Measurements from ENCODE around the gene DTX1.
"Not testable (repeated sequence)": the region's sequence is repeated elsewhere in the genome, so short reads cannot be mapped to it uniquely, and the experiment has no call there.

The DTX1 gene

DNA sequence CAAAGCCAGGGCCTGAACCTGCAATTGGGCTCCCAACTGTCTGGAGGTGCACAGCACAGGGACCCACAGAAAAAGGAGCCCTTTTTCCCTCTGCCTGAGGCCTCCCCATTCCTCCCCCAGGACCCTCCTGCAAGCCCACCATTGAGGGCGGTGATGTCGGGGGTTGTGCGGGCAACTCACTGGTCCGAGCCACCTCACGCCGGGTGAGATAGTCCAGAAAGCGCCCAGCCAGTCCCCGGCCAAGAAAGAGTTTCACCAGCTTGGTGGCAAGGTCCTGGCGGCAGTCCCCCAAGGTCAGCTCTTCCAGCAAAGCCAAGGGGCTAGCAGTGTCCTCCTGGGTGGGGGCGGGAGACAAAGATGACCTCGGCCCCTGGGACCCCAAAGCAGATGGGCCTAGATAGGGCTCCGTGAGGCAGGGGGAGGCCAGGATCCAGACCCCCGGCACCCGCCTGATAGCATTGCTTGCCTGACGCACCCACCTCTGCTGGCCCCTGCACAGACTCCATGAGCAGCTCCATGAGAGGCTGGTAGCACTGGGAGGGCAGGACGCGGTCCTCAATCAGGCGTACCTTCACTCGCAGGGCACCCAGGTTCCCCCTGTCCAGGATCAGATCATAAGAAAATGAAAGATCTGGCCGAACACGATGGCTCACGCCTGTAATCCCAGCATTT, 59.1 kb downstream of the DTX1 start:
- no peak for DNase-seq (ENCODE audit: low spot score)

DNA sequence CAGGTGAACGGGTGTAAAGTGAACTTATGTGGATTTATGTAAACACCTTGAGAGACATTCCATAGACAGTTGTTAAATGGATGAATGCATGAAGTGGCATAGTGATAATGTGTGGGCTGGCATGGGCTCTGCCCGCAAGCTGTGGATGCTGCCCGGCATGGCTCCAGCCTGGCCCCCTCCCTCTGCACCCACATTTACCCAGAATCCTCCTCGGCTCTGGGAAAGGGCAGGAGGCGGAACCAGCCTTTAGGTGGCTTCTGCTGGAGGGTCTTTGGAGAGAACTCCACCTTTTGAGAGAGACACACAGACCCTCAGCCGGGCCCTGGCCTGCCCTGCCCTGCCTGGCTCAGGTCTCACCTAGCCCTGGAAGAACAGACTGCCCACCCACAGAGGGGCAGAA, 60.3 kb downstream of the DTX1 start:
- no peak for DNase-seq (ENCODE audit: low spot score)

DNA sequence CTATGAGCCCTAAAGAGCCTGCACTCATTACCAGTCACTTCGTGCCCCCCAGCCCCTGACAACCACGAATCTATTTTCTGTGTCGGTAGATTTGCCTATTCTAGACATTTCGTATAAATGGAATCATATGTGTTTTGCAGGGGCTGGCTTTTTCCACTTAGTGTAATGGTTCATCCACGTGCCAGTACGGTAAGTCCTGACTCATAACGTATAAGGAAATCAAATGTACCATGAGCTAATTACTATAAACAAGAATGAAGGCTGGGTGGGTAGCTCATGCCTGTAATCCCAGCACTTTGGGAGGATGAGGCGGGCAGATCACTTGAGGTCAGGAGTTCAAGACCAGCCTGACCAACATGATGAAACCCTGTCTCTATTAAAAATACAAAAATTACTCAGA, 61.2 kb downstream of the DTX1 start:
- DNase-seq (ENCODE audit: low spot score): not testable (repeated sequence)

DNA sequence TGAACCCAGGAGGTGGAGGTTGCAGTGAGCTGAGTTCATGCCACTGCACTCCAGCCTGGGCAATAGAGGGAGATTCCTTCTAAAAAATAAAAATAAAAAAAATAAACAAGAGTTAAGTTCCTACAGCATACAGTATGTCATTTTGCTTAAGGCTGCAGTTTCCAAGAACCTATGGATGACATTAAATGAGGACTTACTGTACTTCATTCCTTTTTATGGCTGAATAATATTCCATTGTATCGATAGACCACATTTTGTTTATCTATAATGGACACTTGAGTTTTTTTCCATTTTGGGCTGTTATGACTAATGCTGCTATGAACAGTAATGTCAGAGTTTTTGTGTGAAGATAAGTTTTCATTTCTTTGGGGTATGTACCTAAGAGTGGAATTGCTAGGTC, 61.6 kb downstream of the DTX1 start:
- DNase-seq (ENCODE audit: low spot score): no peak

DNA sequence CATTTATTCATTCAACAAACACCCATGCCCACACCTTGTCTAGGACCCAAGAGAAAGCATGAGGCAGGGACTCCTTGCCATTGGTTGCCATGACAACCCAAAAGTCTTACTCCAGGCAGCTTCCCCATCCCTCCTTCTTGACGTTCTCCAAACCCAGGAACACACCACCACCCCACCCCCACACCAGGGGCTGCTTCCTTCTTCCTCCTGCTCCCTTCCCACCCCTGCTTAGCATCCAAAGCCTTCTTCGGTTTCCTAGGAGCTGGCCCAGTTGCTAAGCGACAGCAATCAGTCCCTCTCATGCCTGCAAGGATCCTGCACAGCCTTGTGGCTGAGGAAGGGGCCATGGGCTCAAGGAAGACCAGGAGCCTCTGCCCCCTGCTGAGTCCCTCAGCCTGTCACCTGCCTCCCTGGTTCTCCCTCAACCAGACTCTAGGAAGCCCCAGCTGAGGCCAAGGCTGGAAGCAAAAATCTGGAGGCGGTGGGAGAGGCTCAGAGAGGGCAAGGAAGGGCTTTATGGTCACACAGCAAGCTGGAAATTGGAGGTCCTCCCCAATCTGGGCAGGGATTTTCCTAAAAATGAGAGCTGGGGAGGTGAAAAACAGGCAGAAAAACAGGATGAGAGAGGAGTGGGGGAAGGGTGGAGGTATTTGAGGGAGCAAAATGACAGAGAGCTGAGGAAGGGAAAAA, 63.6 kb downstream of the DTX1 start:
- DNase-seq (ENCODE audit: low spot score): no peak

DNA sequence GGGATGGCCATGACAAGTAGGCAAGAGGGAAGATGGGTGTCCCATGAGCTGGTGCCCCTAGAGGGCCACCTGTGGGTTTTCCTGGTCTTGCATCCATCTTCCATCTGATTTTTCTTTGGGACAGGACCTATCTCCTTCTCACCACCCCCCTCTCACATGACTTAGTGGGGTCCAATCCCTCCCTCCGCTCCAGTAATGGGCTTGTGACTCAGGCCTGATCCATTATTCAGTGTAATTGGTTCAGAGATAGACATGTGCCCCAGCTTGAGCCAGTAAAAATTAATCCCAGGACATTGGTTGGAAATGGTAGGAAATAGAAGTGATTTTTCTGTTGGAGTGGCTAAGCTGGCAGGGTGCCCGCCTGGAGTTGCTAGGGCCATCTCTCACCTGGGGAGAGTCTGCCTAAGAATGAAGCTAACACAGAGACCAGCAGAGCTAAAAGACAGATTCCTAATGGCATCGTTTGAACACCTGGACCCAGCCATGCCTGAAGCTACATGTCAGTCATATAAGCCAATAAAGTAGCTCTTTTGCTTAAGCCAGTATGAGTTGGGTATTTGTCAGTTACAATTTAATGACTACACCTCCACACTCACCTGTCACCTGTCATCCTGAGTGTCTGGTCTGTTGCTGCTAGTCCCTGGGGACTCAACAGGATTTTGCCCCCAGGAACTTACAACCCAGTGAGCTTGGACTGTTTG, 64.3 kb downstream of the DTX1 start:
- DNase-seq (ENCODE audit: low spot score): peak; percentile 48

DNA sequence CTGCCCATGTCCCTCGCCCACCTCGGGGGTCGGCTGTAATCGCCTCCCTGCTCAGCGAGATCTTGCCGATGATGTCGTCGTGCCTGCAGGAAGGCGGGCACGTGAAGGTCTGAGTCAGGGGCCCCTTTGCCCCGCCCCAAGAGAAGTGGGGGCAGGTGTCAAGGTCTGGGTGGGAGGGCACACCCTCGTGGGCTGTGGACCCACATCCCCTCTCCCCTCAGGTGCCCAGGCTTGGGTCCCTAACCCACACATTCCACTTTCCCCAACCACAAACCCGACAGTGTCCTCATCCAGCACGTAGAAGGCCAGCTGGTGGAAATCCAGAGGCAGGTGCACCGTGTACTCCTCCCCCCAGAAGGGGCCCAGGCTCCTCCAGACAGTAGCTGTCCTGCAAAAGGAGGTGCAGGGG, 71.3 kb downstream of the DTX1 start:
- no peak for DNase-seq (ENCODE audit: low spot score)

DNA sequence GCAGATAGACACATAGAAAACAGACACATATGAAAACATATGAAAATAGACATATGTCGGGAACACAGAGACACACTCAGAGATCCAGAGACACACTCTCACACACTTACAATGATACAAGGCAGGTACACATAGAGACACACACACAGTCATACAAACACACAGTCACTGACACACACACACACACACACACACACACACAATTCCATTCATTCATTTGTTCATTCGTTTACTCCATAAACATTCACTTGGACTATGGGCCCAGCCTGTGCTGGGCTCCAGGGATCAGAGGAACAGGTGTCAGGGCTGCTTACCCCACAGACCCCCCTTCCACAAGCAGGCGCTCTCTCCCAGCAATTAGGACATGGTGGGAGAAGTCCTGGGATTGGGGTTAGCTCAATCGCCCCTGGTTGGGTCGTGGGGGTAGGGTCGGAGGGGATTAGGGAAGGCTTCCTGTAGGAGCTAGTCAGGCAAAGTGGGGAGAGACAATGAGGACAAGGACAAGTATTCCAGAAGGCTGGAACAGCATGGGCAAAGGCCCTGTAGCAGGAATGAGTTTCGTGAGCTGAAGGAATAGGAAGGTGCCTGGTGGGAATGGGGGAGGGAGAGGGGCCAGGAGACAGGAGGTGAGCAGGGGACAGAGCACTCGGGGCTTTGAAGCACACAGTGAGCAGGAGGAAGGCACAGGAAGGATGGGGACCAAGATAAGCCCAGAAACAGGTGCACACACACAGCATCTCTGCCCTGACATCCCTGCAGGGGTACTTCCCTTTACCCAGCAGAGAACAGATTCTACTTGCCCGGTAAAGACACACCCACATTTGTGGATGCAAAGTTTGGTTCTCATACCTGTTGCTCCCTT, 72.5 kb downstream of the DTX1 start:
- DNase-seq (ENCODE audit: low spot score): peak; percentile 86

DNA sequence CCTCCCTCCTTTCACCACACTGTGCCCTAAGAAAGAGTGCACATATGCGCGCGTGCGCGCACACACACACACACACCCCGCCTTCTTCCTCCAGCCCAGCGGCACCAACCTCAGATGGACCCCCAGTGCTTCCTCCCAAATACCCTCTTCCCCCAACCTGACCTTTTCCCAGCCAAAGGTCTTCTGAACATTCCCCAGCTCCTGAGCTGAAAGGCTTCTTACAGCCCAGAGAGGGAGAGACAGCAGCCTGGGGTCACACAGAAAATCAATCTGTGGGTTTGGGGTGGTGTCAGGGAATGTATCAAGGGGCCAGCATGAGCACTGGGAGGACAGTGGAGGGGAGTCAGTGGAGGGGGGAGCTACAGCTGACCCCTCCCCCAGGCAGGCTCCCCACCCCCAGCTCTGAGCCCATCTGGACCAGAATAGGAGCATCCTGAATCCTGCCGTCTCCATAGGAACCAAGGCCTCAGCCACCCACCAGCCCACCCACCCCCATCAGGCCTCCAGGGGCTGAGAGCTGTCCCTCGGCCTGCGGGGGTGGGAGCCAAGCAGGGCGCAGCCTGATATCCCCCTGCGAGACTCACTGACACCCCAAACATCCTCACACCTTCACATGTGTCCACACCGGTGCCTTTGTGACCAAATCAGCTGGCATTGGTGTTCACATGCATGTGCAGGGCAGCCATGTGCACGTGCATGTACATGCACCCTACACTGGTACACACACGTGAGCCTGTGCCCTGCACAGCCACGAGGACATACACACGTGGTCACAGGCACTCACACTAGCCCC, 73.3 kb downstream of the DTX1 start:
- DNase-seq (ENCODE audit: low spot score): peak; percentile 34

DNA sequence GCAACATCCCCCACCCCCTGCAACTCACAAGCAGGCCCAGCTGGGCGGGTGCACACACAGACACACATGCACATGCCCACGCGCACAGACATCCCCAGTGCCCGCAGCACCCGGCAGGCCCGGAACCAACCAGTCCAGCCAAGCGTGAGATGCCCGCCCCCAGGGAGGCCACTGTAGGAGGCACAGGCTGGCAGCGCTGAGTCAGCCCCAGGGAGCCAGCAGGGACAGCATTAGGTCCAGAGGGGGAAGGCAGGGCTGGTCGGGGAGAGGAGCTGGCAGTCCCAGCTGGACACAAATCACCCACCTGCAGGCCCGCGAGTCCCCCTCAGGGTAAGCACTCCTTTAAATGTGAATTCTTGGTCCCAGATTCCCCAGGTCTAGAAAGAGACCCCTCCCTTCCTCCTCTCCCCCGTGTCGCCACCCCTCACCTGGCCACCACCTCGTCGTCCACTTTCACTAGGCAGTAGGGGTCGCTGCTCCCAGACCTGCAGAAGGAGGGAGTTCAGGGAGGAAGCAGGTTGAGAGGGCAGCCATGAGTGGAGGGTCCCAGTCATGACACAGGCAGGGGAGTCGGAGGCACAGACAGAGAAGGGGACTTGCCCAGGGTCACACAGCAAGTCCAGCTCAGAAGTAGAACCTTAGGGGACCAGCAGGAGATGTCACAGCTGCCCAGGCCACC, 74.1 kb downstream of the DTX1 start:
- DNase-seq (ENCODE audit: low spot score): peak; percentile 87

DNA sequence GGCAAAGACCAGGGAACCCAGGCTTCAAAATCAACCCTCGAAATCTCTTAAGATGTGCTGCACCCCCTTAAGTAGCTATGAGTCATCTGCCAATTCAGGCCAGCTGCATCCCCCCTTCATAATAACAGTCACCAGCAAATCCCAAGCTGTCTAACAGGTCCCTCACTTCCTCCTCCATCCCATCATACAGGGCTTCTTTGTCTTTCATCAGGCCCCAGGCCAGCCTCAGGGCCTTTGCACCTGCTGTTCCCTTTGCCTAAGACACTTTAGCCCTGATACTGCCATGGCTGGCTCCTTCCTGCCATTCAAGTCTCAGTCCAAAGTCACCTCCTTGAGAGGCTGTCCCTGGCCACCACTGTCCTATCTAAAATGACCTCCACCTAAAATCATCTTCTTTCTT, 75.0 kb downstream of the DTX1 start:
- DNase-seq (ENCODE audit: low spot score): no peak

DNA sequence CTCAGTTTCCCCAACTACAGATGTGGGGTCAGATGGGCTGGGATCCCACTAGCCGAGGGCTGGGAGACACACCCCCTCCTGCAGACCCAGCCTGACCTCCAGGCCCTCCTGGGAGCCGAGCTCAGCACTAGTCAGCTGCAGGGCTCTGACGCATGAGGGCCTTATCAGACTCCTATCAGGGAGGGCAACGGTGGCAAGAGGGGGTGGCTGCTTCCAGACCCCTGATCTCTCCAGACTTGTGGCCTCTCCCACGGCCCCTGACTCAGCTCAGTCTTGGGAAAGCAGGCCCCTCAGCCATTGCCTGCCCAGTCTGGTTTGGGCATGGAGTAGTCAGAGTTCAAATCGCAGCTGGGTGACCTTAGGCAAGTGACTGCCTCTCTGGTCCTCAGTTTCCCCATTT, 76.5 kb downstream of the DTX1 start:
- no peak for DNase-seq (ENCODE audit: low spot score)

DNA sequence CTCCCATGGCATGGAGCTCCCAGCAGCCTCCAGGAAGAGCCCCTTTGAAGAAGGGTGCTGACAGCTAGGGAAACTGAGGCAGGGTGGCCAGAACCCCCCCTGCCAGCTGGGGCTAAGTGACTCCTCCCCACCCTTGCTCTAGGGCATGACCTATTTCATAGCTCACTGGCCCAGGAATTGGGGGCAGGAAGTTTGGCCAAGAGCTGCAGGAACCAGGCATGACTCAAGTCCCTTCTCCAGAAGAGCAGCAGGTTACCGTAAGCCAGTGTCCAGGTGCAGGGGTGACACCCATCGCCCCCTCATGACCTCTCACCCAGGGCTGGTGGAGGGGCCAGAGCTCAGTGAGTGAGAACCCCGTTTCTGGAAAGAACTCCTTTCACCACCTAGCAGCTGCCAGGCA, 77.1 kb downstream of the DTX1 start:
- no peak for DNase-seq (ENCODE audit: low spot score)

DNA sequence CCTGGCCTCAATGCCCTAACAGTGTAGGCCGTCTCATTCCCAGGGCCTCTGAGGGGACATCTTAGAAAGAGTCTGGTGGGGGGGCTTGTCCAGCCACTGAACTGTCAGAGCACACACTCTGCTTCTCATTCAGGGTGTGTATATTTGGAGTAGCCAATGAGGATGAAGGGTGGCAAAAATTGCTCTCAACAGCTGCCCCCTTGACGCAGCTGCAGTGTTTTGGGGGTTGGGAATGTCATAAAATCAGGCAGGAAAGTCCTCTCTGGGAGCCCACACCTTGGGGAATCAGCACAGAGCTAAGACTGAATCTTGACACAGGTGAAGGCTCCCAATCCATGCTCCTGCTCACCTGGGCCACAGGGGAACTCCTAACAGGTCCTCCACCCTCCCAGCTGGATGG, 77.5 kb downstream of the DTX1 start:
- DNase-seq (ENCODE audit: low spot score): no peak

DNA sequence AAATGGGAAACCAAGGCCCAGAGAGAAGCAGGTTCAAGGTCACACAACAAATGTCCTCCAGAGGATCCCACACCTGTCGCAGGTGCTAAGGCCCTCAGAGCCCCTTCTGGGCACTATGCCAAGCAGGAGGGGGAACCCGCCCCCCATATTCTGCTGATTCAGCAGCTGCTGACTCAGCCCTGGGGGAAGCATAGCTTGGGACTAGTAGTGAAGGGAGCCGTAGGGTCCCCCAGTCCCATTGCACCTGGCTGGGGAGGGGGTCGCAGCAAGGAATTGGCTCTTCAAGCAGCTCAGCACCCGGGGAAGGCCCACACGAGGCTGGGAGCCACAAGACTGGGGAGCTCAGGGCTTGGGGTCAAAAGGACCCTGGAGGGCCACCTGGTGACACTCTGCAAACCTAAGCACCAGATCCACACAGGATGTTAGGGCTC, 78.0 kb downstream of the DTX1 start:
- DNase-seq (ENCODE audit: low spot score): no peak

DNA sequence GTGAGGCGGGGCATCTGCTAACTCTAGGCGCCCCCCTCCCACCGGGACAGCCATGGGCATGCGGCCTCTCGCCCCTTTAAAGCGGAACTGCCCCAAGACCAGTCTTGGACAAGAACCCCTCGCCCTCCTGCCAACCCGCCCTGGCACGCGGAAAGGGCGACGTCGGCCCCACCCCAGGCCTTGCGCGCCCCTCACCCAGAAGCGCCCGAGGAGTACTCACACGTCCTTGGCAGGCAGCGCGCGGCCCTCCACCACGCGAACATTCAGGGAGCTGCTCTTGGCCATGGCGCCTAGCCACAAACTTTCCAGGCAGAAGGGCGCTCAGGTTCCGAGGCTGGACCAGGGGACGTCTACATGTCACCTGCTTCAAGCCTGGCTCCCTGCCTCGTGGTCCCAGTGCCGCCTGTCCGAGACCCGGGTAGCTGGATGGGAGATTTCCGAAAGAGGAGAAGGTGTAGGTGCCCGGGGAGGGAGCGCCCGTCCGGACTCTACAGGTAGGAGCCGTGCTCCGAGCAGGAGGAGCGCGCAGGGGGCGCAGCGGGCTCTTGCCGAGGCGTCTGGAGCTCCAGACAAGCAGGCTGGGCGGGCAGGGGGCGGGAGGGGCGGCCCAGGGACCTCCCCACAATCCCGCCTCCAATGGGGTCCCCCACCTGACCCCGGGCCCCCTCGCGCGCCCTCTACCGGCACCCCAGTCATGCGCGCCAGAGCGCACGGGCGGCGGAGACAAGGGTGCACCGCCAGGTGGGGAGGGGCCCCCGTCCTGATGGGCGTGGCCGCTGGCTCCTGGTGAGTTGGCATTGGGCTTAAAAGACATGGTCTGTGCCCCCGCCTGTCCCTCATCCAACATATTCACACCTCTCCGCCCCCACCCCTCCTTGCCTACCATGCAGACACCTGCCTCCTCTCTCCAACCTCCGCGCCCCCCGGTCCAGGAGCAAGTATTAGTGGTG, 78.9 kb downstream of the DTX1 start, which contains the start of gene RASAL1:
Gene RASAL1 (minus strand): TSS at position 584 of the 950 bp plus-strand sequence. CDS start 299 bp downstream, at position 285.
- peak; percentile 95 for DNase-seq (ENCODE audit: low spot score)

DNA sequence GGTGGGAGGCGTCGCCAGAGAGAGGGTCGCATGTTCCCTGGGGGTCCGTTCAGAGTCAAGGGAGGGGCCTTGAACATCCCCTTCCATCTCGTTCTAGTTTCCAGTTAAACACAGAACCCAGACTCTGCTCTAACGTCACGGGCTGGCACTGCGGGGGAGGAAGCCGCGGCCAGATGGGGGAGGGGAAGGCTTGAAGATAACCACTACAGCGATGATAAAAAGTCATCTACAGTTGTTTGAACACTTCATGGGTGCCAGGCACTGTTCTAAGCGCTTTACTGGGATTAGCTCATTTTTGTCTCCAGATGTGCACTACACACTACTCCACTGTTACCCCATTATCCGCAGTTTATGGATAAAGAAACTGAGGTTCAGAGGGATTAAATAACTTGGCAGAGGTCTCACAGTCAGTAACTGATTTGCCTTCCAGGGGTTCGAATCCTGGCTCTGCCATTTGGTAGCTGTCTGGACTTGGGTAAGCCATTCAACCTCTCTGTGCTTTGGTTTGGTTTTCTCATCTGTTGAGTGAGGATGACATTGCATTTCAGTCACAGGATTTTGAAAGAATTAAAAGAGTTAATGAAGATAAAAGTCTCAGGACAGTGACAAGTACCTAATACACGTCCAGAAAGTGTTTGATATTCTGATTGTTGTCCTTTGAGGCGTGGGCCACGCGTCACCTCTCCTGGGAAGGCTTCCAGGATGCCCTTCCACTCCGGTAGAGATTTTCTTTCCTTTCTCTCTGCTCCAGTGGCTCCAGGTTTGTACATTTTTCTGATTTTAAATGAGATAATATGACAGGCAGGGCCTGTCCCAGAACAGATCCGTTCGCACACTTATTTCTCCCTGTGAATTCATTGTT, 79.8 kb downstream of the DTX1 start:
- peak; percentile 55 for DNase-seq (ENCODE audit: low spot score)

DNA sequence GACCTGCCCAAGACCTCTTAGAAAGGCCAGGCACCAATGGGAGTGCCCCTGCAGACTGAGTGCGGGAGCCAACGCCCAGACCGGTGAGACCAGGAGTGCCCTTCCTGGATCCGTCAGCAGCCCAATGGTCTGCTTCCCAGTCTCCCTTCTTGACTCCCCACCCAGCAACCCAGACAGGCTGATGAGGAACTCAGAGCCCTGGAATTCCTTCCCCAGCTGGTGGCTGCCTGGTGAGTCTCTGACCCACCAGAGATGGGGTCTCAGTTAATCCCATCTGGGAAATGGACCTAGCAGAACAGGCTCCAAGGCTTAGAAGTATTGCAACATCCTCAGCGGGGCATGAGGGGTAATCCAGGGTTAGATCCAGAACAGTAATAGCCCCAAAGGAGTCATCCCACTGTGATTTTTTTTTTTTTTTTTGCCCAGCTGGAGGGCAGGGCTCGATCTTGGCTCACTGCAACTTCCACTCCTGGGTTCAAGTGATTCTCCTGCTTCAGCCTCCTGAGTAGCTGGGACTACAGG, 80.5 kb downstream of the DTX1 start:
- no peak for DNase-seq (ENCODE audit: low spot score)
